GM12892 (cell line): Measurements from ENCODE around the gene TEKT1.
"Not testable (repeated sequence)": the region's sequence is repeated elsewhere in the genome, so short reads cannot be mapped to it uniquely, and the experiment has no call there.

Experiments used
- POLR2A ChIP-seq: IDR thresholded peaks from 2 replicates; pipeline ENCODE4 v1.6.1; 2011; ENCODE audit warnings: low read depth, low read length, control low read depth
- POLR2AphosphoS5 ChIP-seq: IDR thresholded peaks from 2 replicates; pipeline ENCODE4 v1.6.1; 2011; ENCODE audit warnings: low read depth, low read length, control low read depth
- TAF1 ChIP-seq: IDR thresholded peaks from 2 replicates; pipeline ENCODE4 v1.6.1; 2011; ENCODE audit warnings: low read depth, mild to moderate bottlenecking, control low read depth, low read length, borderline replicate concordance

- TF ChIP-seq POLR2A, TAF1, POLR2AphosphoS5: not testable (repeated sequence)
Measured at GRCh38 chr17:6846138-6846537, 14.6 kb upstream of the TEKT1 start.
